ENCODE results near the gene ZNF268.
"Not testable (repeated sequence)": the region's sequence is repeated elsewhere in the genome, so short reads cannot be mapped to it uniquely, and the experiment has no call there.

The ZNF268 gene

DNA sequence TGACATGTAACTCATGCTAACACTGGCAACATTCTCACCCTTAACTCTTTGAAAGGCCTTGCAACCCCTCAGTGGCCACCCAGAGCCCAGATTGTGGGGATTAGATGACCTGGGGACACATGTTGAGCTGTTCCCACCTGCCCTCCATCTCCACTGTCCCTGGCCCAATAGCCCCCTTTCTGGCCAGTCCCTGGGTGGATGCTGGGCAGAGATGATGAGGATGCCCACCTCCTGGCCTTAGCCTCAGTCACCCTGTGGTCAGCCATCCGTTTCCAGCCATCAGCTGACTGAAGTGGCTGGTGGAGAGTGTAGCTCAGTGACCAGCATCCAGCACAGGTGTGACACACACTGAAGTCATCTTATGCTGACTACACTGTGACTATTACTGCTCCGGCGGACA lies 49.7 kb downstream of the ZNF268 start:
- DNase-seq: no peak

DNA sequence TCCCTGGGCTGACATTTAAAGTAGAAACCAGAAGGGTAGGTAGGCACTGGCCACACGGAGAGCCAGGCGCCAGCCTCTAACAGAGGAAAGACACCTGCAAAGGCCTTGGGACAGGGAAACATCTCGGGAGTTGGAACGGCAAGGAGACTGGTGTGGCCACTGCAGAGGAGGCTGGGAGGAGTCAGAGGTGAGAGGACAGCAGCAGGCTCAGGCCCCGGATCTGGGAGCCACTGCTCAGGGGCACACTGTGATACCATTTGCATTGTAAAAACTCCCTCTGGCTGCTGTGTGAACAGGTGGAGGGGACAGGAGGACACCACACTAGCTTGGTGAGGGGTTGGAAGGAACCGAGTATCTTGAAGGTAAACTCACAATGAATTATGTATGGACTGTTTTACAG lies 51.7 kb downstream of the ZNF268 start:
- DNase-seq: no peak

DNA sequence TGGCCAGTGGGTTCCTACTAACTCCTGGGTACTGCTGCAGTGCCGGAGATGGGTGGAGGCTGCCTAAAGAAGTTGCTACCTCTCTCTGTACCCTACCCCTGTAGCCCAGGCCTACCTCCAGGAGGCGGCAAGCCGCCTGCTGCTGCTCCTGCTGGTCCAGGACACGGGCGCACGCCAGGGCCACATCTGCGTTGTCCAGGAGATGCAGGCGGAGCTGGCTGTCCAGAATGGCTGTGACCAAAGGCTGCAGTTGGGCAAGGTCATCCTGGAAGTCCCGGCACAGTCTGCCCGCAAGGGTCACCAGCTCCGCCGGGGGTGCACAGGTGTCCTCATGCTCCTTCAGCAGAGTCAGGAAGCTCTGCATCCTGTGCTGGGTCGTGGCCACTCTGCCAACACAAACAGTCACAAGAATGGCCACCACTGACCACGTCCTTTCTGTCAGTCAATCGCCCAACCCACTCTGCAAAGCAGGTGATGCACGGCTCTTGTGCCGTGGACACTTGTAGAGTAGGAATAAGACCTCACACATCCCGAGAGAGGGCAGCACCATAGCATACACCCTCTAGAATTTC lies 52.8 kb downstream of the ZNF268 start:
- DNase-seq: no peak

DNA sequence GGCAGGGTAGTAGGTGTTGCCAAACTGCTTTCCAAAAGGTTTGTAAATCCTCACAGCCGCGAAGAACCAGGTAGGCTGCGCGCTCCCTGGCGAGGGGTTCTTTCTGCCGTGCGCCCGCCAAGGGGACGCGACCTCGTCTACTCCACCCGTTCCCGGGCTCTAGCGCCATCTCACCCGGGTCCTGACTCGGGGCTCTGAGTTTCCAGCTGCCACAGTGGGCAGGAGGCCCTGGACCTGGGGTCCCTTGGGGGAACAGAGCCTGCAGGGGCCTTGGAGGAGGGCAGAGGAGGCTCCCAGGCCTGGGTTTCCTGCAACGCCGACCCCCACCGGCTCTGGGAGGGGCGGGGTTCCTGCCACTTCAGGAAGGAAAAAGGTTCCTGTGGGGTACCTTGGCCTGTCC lies 53.7 kb downstream of the ZNF268 start:
- no peak for DNase-seq

DNA sequence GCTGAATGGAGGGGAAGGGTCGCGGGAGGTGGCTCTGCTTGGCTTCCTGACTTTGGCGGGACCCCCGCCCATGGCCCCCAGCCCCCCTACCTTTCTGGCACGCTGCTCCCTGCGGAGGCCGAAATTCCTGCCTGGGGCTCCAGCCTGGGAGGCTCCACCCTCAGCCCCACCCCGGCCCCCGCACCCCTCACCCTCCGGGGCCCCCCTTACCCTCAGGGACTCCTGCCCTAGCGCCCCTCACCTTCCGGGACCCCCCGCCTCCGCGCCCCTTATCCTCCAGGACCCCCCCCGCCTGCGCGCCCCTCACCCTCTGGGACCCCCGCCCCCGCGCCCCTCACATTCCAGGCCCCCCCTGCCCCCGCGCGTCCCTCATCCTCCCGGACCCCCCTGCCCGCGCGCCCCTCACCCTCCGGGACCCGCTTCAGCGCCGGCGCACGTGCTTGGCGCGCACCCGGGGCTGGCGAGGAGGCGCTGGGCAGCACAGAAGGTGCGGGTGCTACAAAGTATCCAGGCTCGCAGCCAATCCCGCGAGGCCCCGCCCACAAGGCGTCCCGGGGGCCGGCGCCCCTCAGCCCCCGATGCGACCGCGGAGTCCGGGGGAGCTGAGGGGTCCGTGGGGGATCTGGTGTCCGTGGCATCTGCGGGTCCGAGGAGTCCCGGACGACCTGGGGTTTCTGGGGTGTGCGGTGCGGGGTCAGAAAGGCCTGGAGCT lies 54.3 kb downstream of the ZNF268 start, which contains the start of gene ANHX:
ANHX (minus strand) TSS at position 477 of the 712 bp plus-strand sequence. CDS start 1,521 bp downstream, outside the sequence.
- DNase-seq: no peak

DNA sequence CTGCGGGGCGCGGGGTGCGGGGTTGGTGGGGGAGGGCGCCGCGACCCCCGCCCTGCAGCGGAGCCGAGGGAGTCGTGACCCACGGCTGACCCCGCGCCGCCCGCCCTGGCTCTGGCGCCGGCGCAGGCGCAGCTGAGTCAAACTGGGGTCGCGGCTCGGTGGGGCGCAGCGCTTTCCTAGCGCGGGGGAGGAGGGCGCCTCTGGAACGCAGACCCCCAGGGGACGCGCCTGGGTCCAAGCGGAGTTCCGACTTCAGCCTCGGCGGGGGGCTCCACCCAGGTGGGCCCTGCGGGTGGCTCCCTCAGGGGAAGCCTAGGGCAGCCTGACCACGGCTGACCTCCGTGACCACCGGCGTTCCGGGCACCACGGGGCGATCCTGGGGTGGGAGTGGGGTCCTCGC lies 54.8 kb downstream of the ZNF268 start:
- DNase-seq: no peak

DNA sequence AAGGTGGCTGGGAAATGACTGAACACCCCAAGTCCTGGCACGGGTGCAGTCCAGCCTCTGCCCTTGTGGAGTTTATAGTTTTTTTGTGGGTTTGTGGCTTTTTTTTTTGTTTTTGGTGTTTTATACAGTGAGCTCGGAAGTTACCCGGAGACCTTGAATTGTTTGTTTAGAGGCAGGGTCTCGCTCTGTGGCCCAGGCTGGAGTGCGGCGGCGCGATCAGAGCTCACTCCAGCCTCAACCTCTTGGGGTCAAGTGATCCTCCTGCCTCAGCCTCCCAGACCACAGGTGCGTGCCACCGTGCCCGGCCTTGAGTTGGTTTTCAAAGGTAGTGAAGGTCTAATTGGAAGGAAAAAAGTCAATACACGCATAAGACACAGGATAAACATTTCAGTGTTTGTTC lies 55.3 kb downstream of the ZNF268 start:
- no peak for DNase-seq

DNA sequence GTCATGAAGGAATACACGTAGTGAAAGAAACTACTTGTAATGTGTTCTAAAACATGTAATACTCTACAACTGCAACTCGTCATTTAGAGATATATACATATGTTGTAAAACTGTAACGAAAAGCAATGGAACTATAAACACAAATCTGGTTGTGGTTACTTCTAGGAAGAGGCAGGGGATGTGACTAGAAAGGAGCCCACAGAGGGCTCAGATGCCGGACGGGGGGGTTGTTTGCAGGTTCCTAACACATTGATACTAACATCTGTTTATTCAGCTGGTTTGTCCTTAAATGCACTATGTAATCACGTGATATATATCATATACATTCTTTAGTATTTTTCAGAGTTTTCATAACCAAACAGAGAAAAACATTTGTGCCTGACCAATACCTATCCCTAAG lies 70.4 kb downstream of the ZNF268 start:
- no peak for DNase-seq

GRCh38 chr12:133255833-133256232 lies 74.5 kb downstream of the ZNF268 start:
- not testable (repeated sequence) for DNase-seq

- no peak for DNase-seq
These were observed 75.0 kb downstream of the ZNF268 start for GRCh38 chr12:133256321-133256720.

DNA sequence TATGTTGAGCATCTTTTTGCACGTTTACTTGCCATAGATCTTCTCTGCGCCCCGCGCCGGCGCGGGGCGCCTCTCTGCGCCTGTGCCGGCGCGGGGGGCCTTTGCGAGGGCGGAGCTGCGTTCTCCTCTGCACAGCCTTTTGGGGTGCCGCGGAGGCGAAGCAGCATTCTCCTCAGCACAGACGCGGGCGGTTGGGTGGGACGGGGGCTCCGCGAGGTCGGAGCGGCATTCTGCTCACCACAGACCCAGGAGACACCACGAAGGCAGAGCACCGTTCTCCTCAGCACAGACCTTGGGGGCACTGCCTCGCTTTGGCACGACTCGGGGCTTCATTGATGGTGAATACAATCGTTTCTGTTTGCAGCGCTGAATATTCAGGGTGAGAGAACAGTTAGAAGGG lies 82.9 kb downstream of the ZNF268 start:
- DNase-seq: no peak
